ENCODE data around the gene UBAC2. TPM values are rescaled to one million over a fixed set of nuclear protein-coding genes. Genes with fewer than 3 reads are reported as not detected.
A peak's percentile ranks its signal among the peaks of the same experiment; 100 is the strongest.

Gene UBAC2
- polyA plus RNA-seq, 6 donors from 2014 or later, result 107 to 132 (median 115) TPM

GRCh38 chr13:99434258-99434788 is 233.7 kb downstream of the UBAC2 start:
- DNase-seq, result no peak
- peak overlapping the region in 2 of 8 donors; percentile 16 to 25 for H3K4me3 Mint-ChIP-seq

GRCh38 chr13:99435116-99435515 is 234.5 kb downstream of the UBAC2 start:
- peaks cover 44 to 70% (median 67%) of the 10 kb centered on the region in 3 donors for H3K4me1 Mint-ChIP-seq
- H3K9me3 Mint-ChIP-seq, result peaks cover 0 to 6% (median 3%) of the 10 kb centered on the region in 7 donors
- no peak for DNase-seq
- ATAC-seq (ENCODE audit: low read depth in 2 of 2), result no peak
- H3K27ac Mint-ChIP-seq, result peak overlapping the region in 3 of 6 donors; percentile 43 to 87 (median 87)
- peak overlapping the region in 1 of 8 donors; percentile 35 for H3K4me3 Mint-ChIP-seq
- H3K27me3 Mint-ChIP-seq, result no peaks in the 10 kb centered on the region
- peaks cover 0 to 7% of the 10 kb centered on the region in 2 donors for H3K36me3 Mint-ChIP-seq

More at GRCh38 chr13:99434258-99434788, 233.7 kb downstream of the UBAC2 start:
- Mint-ChIP-seq H3K27ac (peak overlapping the region in 5 of 6 donors; percentile 37 to 98 (median 82)), H3K4me1 (peaks cover 50 to 78% (median 75%) of the 10 kb centered on the region in 3 donors), H3K36me3 (peaks cover 0 to 7% of the 10 kb centered on the region in 2 donors), H3K9me3 (peaks cover 0 to 6% (median 3%) of the 10 kb centered on the region in 7 donors), H3K27me3 (no peaks in the 10 kb centered on the region)
- ATAC-seq (ENCODE audit: low read depth in 2 of 2), result no peak

- H3K4me3 Mint-ChIP-seq, result no peak overlapping the region
- no peaks in the 10 kb centered on the region for H3K27me3 Mint-ChIP-seq
- peaks cover 0 to 7% of the 10 kb centered on the region in 2 donors for H3K36me3 Mint-ChIP-seq
- peaks cover 44 to 67% (median 64%) of the 10 kb centered on the region in 3 donors for H3K4me1 Mint-ChIP-seq
- DNase-seq (no peak), ATAC-seq (ENCODE audit: low read depth in 2 of 2) (no peak)
- peak overlapping the region in 5 of 6 donors; percentile 20 to 87 (median 59) for H3K27ac Mint-ChIP-seq
- H3K9me3 Mint-ChIP-seq, result peaks cover 0 to 5% (median 3%) of the 10 kb centered on the region in 7 donors
Observed at GRCh38 chr13:99435998-99436397, 235.3 kb downstream of the UBAC2 start.

Other genes with a start within 250 kb of the UBAC2 start
- gene DOCK9, start 222.8 kb upstream of the UBAC2 start, polyA plus RNA-seq (ENCODE audit: low read depth in 6 of 6), result 1 to 10 TPM in 4 of 6 donors, under 1 TPM in 1, not detected in 1; 0.98 to 5.2 (median 2.3) TPM
- 100 to 1,000 TPM in 5 of 6 donors, 10 to 100 TPM in 1; 70.6 to 229 (median 135) TPM for gene GPR18, start 57.5 kb downstream of the UBAC2 start, polyA plus RNA-seq (ENCODE audit: low read depth in 6 of 6)
- 100 to 1,000 TPM in 5 of 6 donors, 10 to 100 TPM in 1; 98.3 to 487 (median 158) TPM for gene GPR183, start 106.5 kb downstream of the UBAC2 start, polyA plus RNA-seq (ENCODE audit: low read depth in 6 of 6)

All from naive B cell (primary cell).